DMS153 treated with DMSO at 0.1 percent for 48 hours (cell line): ENCODE results near the gene OR10AG1.

Experiments used
- DNase-seq: peaks from one replicate; lab custom pipeline; 2025; ENCODE audit not compliant: unreplicated experiment; lab: John Stamatoyannopoulos, UW

OR10AG1 gene

GRCh38 chr11:55969845-55970244, at the start of gene OR10AG1:
OR10AG1 (minus strand) TSS chr11:55969945; CDS start chr11:55969907, 38 bp downstream.
- no peak for DNase-seq

DNA sequence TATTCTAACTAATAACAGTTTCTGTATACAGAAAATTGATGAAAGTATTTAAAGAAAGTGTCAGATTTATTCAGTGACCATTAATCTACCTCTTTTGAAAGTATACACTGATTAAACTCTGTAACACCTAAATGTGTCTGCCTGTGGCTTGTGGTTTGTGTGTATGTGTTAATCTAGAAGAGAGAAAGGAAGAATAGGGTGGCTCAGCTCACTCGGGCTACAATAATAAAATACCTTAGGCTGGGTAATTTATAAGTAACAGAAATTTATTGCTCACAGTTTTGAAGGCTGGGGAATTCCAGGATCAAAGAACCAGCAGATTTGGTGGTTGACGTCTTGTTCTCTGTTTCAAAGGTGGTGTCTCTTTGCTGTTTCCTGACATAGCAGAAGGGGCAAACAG, 44.1 kb upstream of the OR10AG1 start:
- DNase-seq: no peak

GRCh38 chr11:56010716-56011115, 41.0 kb upstream of the OR10AG1 start:
- DNase-seq: no peak

GRCh38 chr11:55994525-55994924, 24.8 kb upstream of the OR10AG1 start, which contains the start of gene OR5F1:
OR5F1 (minus strand) TSS chr11:55994625; CDS start chr11:55994625, 0 bp downstream.
- DNase-seq: no peak

- no peak for DNase-seq
These were observed 1.2 kb upstream of the OR10AG1 start for GRCh38 chr11:55970935-55971334.

- DNase-seq: no peak
These were observed 1.8 kb downstream of the OR10AG1 start for GRCh38 chr11:55967914-55968313.

DNA sequence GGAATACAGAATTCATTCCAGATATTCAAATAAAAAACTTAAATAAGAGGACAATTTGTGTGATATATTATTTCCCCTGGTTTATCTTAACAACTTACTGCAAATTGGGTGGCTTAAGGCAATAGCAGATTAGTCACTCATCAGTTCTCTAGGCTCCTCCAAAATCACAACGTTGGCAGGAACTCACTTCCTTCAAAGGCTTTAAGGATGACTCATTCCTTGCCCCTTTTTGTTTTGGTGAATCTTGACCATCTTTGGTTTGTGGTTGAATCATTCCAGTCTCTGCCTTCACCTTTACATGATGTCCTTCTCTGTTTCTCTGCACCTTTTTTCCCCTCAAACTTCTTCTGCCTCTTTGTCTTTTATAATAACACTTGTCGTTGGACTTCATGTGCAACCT, 3.4 kb downstream of the OR10AG1 start:
- no peak for DNase-seq

DNA sequence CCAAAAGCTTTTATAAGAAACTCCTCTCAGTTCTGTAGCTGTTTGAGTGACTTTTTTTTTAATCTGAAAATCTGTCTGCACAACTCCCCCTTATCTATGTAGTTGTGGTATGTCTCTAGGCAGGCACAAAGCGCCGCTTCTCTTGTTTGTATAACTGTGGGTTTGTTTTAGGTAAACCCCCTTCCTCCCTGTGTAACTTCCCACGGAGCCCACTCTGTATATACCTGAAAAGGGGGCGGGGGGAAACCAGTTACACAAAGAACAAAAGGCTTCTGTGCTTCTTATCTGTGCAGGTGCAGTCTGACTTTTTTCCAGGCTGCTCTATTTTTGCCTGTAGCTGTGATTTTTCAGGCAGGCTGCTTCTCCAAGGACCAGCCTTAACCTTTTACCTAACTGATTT, 13.2 kb downstream of the OR10AG1 start:
- DNase-seq: no peak

GRCh38 chr11:55949330-55949729, 20.4 kb downstream of the OR10AG1 start:
- DNase-seq: no peak

GRCh38 chr11:55942785-55943392, 26.9 kb downstream of the OR10AG1 start:
- DNase-seq: peak; percentile 48

- DNase-seq: no peak
These were observed 33.4 kb downstream of the OR10AG1 start, which contains the start of gene OR5I1 for GRCh38 chr11:55936300-55936699. OR5I1 (minus strand) TSS chr11:55936400; CDS start chr11:55936400, 0 bp downstream.

GRCh38 chr11:55920537-55920936, 49.2 kb downstream of the OR10AG1 start:
- no peak for DNase-seq
